WI38 (cell line): ENCODE data around the gene CAMK1D.

Source experiments
- H3K4me3 ChIP-seq: 2 replicates; pipeline ENCODE4 v1.5.1; 2011; ENCODE audit warnings: low read depth, mild to moderate bottlenecking, control low read depth, low read length
- TF ChIP-seq, protein P1 (sequence below): IDR thresholded peaks from 2 replicates; pipeline ENCODE4 v1.5.1; 2012; ENCODE audit warnings: low read depth, mild to moderate bottlenecking, control low read depth, low read length

The CAMK1D gene

DNA sequence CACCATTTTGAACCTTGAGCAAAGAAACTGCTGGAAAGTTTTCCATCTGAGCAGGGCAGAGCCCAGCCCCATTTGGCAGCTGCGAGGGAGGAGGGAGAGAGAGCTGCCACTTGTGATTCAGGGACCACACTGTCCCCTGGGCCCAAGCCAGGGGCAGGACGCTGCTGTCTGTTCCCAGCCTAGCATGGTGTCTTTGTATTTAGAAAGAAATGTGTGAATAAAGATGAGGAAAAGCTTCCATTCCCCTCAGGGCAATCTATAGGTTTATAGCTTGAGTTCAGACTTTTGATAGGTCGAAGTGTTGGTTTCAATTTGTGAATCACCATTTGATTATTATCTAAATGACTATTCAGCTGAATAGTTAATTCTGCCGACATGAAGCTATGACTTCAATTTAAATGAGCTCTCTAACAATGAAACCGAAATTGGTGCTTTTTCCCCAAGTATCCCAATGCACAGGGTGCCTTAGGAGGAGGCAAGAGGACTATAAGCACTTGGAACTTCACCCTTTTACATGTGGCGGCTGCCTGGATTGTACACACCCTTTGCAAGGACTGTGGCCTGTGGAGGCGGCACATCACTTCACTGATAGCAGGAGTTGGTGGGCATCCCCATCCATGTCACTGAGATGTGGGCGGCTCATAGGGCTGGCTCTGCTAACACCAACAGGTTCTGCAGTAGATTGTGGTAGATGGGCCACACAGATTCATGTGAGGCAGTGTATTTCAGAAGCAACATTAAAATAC, 428.7 kb downstream of the CAMK1D start:
- H3K4me3 ChIP-seq, result no peak overlapping the region
- TF ChIP-seq, protein P1, sequence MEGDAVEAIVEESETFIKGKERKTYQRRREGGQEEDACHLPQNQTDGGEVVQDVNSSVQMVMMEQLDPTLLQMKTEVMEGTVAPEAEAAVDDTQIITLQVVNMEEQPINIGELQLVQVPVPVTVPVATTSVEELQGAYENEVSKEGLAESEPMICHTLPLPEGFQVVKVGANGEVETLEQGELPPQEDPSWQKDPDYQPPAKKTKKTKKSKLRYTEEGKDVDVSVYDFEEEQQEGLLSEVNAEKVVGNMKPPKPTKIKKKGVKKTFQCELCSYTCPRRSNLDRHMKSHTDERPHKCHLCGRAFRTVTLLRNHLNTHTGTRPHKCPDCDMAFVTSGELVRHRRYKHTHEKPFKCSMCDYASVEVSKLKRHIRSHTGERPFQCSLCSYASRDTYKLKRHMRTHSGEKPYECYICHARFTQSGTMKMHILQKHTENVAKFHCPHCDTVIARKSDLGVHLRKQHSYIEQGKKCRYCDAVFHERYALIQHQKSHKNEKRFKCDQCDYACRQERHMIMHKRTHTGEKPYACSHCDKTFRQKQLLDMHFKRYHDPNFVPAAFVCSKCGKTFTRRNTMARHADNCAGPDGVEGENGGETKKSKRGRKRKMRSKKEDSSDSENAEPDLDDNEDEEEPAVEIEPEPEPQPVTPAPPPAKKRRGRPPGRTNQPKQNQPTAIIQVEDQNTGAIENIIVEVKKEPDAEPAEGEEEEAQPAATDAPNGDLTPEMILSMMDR, result no peak

DNA sequence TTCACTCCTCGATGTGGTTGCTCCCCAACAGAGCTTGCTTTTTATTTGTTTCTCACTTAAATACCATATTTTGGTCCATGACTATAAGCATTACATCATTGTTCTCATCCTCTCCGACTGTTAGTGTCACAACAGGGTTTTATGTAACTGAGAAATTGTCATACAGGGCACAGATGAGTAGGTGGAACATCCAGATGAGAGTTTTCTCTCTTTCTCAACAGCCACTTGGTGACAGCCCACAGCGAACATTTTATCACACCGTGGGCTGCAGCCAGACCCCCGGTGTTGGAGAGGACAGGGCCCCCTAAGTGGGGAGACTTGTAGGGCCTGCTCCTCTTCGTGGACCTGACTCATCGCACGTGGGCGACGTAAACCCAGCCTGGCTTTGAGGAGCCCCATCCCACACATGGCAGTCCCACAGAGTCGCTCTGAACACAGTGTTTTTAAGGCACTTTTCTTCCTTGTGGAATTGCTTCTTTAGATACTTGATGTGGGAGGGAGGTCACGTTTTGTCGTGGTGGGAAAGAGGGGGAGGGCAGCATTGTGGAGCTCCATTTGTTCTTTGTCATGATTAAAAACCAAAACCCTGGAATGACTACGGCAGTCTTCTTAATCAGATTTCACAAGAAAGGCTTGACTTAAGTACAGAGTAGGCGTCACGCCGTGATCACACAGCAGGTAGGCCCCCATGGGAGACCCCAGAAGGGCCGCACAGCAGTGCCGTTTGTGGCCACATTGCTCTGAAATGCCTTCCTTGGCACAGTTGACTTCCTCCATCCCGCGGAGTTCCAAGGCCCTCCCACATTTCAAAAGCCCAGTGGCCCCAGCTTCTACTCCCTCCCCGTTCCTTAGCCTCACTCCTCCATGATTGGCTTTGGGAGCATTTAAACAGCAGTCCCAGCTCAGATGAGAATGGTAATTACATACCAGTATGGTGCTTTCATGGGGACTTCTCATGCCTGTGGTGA, 431.6 kb downstream of the CAMK1D start:
- H3K4me3 ChIP-seq, result no peak overlapping the region
- TF ChIP-seq, protein P1, result no peak

DNA sequence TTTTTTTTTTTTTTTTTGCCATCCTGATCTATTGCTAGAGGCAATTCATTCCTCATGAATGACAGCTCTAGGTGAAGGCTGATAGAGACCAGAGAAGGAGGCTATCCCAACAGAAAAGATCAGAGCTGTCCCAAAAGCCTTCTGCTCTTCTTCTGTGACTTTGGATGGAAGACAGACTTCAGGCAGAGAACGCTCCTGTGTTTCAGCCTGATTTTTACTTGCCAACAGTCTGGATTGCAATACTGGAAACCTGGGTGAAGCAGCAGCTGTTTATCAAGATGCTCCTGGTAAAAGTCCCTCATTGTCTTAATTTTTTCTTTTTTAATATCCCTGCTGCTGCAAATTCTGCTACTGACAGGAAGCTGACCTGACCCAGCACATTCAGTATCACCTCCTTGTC, 432.6 kb downstream of the CAMK1D start:
- TF ChIP-seq, protein P1, result no peak
- no peak overlapping the region for H3K4me3 ChIP-seq

DNA sequence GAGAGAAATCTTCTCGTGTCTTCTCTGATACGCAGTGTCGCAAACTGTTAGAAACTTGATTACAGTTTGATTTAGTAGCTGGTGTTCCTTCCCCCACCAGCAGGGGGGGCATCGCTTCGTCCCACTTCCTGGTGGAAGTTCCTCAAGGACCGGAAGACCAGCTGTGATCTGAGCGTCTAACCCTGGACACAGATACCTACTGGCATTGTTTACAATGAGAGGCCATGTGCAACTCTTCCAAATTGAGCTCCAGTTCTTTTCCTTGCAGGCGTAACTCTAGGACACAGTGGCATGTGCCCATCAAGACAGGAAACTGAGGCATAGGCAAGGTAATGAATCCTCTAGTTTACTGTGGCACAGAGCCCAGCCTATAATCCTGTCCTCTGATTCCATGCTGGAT, 433.2 kb downstream of the CAMK1D start:
- TF ChIP-seq, protein P1, result peak; percentile 54
- H3K4me3 ChIP-seq, result no peak overlapping the region

DNA sequence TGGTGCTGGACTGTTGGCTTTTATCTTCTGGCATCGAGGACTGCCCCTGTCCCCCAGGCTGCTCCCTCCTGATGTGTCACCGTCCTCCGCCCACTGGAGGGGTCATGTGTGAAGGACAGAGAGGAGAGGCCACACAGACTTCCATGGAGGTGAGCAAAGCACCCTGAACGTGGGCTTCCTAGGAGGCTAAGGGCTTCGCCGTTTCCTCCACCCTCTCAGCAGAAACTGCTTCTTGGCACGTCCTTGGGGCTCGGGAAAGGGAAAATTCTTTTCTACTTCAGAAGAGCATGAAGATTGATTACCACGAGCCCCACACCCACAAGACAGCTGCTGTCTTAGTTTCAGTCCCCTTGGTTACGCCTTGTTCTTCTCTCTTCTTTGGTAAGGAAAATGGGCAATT, 433.9 kb downstream of the CAMK1D start:
- TF ChIP-seq, protein P1, result no peak
- no peak overlapping the region for H3K4me3 ChIP-seq

DNA sequence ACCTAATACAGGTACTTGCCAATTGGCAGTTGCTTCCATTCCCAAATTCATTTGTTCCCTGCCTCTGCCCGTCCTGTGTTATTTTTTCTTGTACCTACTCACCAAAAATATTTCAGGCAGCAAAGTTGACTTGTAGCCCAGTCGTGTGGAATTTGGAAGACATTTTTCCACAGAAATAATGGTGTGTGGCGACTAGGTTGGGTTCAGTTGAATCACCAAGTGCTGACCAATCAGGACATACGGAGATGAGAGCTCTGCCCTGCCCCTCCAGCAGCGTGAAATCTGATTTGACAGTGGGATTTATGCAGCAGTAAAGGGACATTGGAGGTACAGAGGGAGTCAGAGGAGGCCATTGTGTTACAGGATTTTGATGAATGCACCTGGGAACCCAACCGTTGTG, 435.3 kb downstream of the CAMK1D start:
- TF ChIP-seq, protein P1, result no peak
- no peak overlapping the region for H3K4me3 ChIP-seq

DNA sequence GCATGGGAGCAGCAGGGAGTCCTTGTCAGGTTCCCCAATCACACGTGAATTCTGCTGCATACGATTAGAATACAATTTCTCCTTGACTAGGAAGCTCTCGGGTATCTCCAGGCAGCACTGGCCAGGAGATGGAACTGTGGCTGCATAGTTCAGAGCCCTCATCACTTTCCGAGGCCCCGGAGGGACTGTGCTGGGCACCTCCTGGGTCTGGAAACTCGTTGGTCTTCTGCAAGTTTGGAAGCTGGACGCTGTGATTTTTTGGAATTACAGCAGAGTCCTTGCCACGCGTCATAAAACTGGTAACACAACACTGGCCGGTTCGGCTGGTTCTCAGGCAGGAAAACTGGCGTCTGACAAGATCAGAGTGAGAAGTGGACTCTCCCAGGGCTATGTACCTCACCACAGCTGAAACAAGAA, 436.1 kb downstream of the CAMK1D start:
- TF ChIP-seq, protein P1, result no peak
- no peak overlapping the region for H3K4me3 ChIP-seq
